Body of pancreas (tissue), 4 donors: ENCODE data around the gene ERC2.

Experiments
- POLR2A ChIP-seq, 3 donors: fragments of 450-650 bp; IDR thresholded peaks; one replicate each; pipeline ENCODE4 v1.6.1; 2016; ENCODE audit warnings: antibody characterized with exemption in 3 of 3, mild to moderate bottlenecking in 2 of 3
- TF ChIP-seq, protein P1 (sequence below), 7 experiments: fragments of 450-650 bp in 4 of 7; fragments of 200-600 bp in 3 of 7; sonication (generic) in 3 of 7; IDR thresholded peaks; one replicate each; pipeline ENCODE4 v1.5.1; 2016 to 2019; ENCODE audit warnings: antibody characterized with exemption in 7 of 7

DNA sequence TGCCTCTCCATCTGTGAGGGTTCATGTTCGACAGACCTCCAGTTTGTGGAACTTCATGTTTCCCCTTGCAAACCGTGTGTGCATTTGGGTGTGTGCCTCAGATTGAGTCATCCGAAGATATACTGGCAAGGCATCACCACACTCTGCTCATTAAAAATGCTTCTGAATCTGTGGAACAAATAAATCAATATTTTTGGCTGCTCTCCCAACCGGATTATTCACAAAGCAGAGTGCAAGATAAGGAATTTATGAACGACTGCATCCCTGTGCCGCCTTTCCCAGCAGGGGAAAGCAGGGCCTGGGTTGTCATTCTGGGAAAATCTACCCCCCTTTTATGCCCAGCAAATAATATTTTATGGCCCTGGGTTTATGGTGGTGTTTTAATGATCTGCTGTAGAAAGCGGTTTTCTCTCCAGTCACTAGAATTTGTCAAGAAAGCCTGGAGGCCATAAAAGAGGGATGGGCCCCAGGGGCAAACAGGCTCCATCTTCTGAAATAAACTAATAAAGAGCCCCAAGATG, 976.9 kb downstream of the ERC2 start:
- TF ChIP-seq, protein P1, sequence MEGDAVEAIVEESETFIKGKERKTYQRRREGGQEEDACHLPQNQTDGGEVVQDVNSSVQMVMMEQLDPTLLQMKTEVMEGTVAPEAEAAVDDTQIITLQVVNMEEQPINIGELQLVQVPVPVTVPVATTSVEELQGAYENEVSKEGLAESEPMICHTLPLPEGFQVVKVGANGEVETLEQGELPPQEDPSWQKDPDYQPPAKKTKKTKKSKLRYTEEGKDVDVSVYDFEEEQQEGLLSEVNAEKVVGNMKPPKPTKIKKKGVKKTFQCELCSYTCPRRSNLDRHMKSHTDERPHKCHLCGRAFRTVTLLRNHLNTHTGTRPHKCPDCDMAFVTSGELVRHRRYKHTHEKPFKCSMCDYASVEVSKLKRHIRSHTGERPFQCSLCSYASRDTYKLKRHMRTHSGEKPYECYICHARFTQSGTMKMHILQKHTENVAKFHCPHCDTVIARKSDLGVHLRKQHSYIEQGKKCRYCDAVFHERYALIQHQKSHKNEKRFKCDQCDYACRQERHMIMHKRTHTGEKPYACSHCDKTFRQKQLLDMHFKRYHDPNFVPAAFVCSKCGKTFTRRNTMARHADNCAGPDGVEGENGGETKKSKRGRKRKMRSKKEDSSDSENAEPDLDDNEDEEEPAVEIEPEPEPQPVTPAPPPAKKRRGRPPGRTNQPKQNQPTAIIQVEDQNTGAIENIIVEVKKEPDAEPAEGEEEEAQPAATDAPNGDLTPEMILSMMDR (IDR thresholded peaks at IDR 0.05) = no peak
- no peak for TF ChIP-seq POLR2A (IDR thresholded peaks at IDR 0.05)
